ENCODE data around the gene DCPS.

The DCPS gene

DNA sequence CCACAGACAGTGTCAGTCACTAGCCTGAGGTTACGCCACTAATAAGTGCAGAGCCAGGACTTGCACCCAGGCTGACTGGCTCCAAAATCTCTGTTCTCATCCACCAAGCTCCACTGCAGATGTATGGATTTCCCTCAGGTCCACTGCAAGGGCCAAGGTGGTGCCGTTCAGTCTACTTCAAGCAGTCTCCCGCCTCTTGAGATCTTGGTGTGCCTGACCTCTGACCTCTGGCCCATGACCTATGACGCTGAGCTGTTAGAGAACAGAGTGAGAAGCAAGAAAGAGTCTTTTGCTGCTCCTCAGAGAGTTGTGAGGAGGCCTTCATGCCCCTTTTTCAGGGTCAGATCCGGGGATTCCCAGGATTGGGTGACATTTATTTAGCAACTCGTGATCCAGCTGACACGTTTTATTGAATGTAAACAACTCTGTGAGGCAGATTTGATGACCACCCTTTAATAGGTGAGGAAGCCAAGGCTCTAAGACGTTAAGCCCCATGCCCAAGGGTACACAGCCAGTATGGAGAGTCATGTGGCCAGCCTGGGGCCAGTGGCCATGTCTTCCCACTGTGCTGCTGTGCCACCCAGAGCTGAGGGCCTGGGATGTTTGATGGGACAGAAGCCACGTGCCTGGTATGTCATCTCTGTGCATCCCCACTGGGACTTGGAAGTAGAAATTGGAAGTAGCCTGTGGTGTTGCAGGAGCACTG is 25.2 kb downstream of the DCPS start:
- DNase-seq: no peak

DNA sequence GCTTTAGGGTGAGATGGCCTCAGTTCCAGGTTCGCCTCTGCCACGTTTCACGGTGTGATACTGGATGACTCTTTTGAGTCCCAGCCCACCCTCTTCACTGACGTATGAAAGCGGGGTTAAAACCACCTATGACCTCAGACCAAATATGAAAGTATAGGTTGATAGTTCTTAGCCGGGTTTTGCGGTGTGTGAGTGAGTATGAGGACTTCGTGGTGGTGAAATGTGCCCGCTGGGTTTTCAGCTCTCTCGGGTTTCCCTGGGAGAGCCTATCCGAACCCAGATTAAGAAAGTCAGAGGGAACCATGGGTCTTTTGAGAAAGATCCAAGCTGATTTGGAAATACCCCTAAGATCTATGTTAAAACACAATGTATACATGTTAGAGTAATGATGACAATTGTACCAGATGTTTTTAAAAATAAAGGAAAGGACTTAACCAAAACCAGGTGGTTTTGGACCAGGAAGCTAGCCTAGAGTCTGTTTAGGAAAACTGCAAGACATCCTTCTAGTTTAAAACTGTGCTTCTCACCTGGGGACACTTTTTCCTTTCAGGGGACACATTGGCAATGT is 25.9 kb downstream of the DCPS start:
- DNase-seq: no peak

DNA sequence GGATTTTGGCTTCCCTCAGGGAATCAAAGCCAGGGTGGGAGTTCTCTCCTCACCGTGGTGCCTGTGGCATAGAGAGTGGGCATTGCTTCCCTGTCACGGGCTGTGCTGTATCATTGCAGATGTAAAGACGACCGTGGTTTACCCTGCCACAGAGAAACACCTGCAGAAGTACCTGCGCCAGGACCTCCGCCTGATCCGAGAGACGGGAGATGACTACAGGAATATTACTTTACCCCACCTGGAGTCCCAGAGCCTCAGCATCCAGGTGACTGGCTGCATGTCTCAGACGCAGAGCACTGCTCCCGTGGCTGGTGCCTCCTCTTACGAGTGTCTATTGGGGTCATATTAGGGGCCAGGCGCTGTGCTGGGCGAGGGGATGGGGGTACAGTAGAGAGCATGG is 27.4 kb downstream of the DCPS start:
- DNase-seq: no peak

DNA sequence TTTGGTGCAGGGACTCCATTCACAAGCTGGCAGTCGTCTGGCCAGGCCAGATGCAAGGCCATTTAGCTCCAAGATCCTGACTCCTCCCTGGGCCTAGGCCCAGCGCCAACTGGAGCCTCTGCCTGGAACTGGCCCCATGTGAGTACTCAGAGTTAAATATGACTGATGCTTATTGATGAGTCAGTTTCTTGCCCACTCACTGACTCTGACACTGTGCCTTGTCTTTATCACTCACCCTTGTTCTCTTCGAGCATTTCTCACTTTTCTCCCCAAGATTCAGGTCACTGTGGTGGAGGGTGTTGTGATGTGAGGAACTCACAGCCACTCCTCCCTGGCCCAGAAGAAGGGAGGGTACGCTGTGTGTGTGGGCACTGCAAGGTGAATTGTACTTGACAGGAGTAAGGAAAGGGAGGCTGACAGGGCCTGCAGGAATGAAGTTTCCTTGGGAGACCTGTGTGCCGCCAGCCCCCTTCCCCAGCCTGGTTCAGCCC is 28.4 kb downstream of the DCPS start:
- peak; percentile 36 for DNase-seq

DNA sequence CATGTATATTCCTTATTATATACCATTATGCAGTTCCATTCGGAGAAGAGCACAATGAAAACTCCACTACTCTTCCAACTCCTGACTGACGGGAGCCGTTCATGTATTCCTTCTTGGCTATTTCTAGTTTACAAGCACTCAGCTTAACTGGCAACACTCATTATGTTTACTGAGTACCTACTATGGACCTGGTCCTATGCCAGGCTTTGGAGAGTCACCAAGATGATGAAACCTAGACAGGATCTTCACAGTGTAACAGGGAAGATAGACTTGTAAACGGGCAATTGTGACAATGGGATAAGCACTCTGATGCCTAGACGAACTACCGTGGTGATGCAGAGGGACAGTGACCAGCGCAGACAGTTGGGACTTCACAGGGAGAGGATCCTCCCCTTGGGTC is 29.3 kb downstream of the DCPS start:
- no peak for DNase-seq

DNA sequence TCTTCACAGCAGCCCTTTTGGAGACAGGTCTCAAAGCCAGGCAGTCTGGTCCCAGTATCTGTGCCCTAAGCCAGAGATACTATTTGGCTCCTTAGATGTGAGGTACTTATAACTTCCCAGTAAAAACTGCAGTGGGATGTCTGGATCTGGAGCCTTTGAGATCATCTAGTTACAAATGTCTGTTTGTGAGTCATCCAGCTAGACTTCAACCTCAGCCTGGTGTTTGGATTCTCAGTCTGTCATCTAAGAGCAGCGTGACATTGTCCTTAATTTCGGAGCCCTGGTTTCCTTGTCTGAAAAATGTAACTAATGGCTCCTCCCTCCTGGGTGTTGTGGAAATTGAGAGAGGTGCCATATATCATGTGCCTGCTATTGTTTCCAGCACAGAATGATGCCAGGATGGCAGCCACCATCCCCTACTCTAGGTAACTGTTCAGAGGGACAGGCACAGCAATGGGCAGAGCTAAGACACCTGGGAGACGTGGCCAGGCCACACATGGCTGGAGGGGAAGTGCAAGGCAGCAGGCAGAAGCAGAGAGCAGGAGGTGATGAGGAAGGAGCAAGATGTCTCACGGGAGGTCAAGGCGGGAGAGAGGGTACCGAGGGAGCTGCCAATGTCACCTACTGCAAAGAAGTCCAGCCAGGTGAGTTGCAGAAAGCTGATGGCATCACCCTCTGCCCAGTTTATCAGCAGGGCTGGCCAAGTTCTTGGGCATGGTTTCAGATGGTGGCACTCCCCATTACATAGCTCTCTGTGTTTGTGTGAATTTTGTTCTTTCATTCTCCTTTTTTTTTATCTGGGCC is 31.0 kb downstream of the DCPS start:
- no peak for DNase-seq

DNA sequence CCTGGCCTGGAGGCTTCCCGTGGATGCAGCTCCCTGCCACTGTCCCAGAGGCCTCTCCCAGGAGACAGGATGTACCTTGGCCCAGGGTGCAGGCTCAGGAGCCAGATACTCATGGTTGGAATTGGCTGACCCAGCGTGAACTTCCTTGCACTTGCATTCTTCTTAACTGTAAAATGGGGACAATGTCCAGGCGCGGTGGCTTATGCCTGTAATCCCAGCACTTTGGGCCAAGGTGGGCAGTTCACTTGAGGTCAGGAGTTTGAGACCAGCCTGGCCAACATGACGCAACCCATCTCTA is 31.6 kb downstream of the DCPS start:
- DNase-seq: no peak

DNA sequence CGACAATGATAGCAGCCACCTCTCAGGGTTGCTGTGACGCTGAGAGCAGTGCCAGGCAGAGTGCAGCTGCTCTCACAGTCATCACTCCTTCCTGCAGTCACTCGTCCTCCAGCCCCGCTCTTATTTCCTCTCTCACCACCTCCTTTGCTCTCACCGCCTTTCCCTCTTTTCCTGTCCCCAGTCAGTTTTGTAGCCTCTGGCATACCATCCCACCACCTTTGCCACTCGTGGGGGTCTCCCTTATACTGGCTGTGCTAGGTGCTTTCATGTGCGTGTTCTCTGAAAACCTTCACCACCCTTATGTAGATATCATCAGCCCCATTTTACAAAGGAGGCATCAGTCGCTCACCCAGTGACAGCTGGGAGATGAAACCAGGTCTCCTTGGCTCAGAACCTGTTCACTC is 32.3 kb downstream of the DCPS start:
- no peak for DNase-seq

DNA sequence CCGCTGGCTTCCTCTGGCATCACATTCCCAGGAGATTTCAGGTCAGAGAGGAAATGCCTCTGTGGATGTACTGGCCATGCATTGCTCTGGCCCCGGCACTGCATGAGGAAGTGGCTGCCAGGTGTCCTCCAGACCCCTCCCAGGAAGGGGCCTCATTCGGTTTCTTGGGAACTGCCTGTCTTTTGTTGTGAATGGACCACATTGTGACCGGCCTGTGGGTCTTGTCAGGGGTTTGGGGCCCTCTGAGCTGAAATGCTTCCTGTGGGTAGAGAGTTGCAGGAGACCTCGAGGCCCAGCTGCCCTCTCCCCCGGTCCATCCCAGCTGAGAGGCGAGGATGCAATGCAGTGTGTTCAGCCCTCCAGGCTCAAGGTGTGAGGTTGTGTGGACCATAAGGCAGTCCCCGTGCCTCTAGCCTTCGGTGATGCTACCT is 32.8 kb downstream of the DCPS start:
- no peak for DNase-seq

DNA sequence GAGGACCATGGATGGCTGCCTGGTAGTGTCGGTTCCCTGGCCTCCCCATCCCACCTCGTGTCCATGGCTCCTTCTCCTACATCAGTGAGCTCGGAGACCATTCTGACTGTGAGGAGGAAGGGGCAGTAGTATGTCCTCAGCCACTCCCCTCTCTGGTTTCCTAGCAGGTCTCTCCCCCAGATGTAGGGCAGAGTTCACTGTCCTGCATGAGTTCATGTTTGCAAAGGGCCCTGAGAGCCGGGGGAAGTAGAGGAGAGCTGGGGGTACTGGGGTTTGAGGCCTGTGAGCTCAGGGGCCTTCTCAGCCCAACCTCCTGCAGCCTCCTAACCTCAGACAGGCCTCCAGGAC is 33.2 kb downstream of the DCPS start:
- no peak for DNase-seq

DNA sequence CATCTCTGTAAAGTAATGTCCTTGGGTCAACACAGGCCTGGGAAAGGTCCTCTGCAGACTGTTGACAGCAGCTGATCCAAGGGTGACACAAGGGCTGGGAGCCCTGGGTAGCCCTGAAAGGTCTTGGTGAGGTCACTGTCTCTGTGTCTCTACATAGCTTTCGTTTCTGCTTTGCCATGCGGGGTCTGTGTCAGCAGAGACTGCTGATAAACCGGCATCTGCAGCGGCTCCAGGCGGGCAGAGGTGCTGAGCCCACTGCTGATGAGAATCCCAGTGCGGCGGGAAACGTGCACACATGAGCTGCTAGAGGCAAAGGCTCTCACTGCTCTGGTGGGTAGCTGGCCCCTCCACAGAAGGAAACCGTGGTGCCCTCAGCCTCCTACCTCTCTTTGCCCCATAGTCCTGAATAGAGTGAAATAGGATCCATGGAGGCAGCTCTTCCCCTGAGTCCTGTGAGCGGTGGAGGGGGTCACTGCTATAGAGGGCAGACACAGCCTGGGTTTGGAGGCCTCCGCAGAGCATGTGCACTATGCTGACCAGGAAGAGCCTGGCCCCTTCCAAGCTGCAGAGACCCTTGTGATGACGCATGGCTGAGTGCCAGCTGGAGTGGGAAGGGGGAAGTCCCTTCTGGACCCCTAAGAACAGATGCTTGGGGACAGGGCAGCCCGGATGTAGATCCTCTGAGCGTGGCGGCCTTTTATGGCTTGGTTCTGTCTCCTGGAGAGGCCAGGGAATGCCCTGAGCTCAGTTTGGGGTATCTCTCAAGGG is 33.8 kb downstream of the DCPS start:
- no peak for DNase-seq

DNA sequence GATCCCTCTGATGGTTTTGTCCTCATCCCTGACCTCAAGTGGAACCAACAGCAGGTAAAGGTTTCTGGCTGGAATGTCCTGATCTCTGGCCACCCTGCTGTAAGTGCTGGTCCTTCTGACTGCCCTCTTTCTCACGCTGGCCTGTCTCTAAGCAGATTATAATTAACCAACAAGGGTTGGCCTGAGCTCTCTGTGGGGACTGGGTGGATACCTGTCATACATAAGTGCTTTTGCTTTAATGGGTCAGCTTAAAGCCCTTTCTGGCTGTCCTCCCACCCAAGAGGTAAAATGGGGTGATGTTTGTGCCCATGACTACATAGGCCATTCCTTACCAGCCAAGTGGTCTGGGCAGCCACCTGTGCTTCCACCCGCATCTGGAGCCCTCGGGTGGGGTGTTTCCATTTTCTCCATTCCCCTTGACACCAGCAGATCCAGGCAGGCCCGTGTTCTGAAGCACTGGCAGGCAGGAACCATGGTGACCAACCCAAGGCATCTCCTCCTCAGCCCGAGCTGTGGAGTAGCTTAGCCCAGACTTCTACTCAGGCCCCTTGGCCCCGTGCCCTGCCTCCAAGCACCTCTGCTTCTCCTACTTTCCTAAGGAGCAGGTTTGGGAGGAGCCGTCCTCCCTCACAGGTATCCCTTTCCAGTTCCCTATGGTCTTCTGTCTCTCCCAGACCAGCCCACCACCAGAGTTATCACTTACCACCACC is 34.6 kb downstream of the DCPS start:
- DNase-seq: no peak

DNA sequence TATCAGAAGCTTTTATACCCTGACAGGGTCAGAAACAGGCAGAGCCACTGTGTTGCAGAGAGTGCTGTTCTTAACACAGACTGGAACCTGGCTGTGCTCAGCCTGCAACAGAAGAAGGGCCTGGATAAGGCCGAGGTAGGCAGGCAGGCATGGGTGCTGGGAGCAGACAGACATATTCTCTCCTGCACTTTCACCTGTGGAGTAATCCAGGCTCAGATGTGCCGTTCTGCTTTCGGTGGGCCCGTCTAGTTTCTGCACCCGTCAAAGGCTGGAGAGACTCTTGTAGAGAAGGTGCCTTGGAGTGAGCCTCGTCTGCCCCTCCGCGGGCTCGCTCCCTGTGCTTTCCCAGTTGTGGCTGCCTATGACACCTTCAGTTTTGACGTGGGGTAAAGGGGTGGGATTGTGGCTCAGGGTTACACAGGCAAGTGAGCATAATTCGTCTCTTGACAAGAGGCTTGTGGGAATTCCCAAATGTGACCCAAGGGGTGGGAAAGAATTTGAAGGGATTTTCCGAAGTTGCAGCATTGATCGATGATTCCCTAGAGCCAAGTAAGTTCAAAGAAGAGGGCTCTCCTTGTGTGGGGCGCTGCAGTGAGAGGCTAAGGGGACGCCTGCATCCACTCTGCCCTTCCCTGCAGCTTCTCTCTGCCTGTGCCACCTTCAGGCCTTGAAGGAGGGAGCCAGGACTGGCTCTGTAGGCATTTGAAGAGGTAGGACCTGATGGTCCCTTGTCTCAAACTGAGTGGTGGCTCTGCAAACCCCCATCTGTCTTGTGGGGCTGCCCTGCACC is 35.4 kb downstream of the DCPS start:
- no peak for DNase-seq

DNA sequence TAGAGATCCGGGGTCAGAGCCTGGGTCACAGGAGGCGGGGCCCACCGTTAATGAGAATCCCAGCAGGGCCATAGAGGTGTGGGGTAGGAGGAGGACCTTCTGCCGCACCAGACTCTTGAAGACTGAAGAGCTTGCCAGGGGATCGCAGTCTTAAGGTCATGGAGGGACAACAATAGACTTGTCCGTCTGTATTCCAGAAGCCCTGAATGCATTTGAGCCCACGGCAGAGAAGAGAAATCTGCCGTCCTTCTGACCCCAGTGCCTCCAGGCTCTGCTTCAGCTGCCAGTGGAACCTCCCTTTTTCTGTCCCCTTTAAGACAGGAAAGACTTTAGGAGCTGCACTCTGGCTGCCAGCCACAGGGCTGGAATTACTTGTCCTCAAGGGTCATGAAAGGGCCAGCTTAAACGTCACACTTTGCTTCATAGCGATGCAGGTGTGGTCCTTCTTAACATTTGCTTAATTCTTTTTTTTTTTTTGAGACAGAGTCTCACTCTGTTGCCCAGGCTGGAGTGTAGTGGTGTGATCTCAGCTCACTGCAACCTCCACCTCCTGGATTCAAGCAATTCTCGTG is 36.1 kb downstream of the DCPS start:
- DNase-seq: no peak

DNA sequence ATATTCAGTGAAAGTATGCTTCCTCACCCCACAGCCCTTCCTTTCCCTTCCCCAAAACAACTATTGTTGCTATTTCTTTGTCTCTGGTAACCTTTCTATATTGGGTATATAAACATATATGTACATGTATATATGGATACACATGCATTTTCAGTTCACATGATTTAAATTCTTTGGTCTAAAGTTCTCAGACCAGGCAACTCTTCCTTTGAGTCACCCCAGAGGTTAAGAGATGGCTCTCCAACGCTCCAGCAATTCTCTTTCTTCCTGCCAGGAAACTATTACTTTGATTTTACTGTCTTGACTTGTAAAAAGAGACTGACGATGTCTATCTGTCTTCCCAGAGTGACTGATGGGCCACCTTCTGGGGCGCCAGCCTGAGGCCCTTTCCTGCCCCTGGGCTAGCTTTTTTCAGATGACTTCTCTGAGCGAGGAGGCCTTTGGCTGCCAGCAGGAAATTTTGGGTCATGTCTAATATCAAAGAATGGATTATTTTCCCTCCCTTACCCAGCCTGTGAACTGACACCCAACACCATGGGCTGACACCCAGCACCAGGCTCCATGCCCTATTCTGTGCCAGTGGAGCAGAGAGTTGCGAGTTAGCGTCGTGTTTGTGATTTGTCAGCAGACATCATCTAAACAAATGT is 37.2 kb downstream of the DCPS start:
- DNase-seq: no peak

DNA sequence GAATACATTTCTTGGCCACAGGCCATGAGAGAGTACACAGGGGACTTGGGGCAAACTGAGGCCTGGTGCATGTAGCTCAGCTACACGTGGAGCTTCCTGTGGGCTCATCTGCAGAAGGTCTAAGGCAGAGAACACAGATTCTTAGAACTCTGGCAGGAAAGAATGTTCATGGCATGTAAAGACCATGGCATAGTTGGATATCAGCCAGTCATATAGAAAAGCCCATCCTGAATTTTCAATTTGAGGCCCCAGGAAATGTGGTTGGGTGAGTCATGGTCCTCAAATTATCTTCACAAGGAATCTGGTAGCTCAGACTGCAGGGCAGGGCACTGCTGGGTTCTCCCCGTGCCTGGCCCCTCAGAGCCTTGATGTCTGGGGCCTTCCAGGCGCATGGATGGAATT is 37.9 kb downstream of the DCPS start:
- no peak for DNase-seq

DNA sequence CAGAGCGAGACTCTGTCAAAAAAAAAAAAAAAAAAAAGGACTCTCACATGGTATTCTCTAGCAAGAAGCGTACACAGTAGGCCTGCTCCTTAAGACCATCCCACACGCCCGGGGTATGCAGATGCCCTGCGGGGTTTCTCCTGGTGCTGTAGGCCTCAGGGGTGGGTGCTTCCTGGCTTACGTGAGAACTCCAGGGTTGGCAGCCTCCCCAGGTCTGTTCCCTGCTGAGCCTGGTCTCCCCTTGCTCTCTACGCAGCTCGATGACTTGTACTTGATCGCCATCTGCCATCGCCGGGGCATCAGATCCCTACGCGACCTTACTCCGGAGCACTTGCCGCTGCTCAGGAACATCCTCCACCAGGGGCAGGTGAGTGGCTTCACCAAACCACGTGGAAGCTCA is 39.2 kb downstream of the DCPS start:
- no peak for DNase-seq

DNA sequence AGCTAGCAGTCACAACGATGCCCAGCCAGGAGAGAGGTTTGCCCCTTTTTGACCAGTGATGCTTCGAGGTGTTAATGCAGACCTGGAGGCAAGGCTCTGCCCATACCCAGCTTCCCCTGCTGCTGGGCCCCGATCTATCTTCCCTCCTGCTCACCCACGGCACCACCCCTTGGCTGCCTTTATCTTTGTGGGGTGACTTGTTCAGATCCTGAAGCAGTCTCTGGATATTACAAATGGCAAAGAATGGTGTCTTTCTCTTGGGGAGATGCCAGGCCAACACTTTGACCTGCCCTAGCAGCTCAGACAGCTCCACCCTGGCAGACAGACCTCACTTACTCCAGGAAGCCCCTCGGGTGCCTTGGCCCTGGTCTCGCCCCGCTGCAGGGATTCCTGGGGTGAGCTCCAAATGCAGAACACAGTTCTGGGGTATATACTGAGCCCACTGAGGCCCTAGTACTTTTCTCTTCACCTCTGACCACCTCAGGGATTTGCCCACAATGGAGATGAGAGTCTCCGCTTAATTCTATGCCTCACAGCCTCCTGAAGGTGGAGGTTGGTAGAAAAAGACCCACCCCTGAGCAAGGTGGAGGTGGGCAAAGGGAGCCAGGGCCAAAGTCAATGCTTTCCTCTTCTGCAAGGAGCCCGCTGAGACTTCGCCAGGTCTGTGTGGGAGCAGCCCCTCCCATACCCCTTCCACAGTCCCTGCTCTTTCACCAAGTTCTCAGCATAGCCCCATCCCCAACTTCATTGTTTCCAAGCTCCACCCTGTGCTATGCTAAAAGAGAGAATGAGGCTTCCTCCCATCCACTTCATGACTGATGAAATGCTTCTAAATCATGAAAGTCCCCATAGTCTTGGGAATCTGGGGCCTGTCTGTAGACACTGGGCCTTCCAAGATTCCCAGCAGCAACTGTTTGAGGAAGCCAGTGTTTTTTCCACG is 40.6 kb downstream of the DCPS start:
- DNase-seq: no peak

DNA sequence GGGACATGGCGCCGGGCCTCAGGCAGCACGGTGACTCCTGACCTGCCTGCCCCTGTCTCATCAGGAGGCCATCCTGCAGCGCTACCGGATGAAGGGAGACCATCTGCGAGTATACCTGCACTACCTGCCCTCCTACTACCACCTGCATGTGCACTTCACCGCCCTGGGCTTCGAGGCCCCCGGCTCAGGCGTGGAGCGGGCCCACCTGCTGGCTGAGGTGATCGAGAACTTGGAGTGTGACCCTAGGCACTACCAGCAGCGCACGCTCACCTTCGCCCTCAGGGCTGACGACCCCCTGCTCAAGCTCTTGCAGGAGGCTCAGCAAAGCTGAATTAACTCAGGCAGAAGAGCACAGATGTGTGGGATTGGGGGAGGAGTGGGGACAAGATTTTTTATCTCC is 41.4 kb downstream of the DCPS start:
- no peak for DNase-seq

Data from CD4-positive, alpha-beta T cell treated with Interleukin-12 subunit alpha and Interleukin-12 subunit beta, for 1 hour (primary cell).